WTC11 (cell line): ENCODE results near the gene MAST4. TPM values are rescaled to one million over a fixed set of nuclear protein-coding genes. Genes with fewer than 3 reads are reported as not detected.

Experiments used
- ATAC-seq: fragments of 200-7000 bp; cut with Tn5 transposase; 2 replicates; pipeline ENCODE4 v1.10.0; 2021; ENCODE audit warnings: mild to moderate bottlenecking, moderate library complexity
- CTCF ChIA-PET: fragments of 300-600 bp; sonication (Branson Sonifier 250); formaldehyde crosslinking; loops from one replicate; lab custom pipeline; 2021; ENCODE audit warnings: antibody characterized with exemption; lab: Charles Lee
- POLR2A ChIA-PET: fragments of 350-600 bp; sonication (Branson Sonifier 250); formaldehyde crosslinking; loops from one replicate; lab custom pipeline; 2021; ENCODE audit warnings: antibody characterized with exemption; lab: Charles Lee
- DNase-seq: peaks from one replicate; pipeline ENCODE4 v3.0.0; 2021; ENCODE audit warnings: low spot score
- H3K27ac Mint-ChIP-seq: 2 replicates; pipeline ENCODE4 v1.8.0; 2021; ENCODE audit warnings: mixed read lengths
- H3K27me3 Mint-ChIP-seq: 2 replicates; pipeline ENCODE4 v1.8.0; 2021; ENCODE audit warnings: low read depth, mild to moderate bottlenecking, moderate library complexity, mixed read lengths
- H3K36me3 Mint-ChIP-seq: 2 replicates; pipeline ENCODE4 v1.8.0; 2021; ENCODE audit warnings: mixed read lengths
- H3K4me1 Mint-ChIP-seq: 2 replicates; pipeline ENCODE4 v1.8.0; 2022; ENCODE audit warnings: mixed read lengths
- H3K4me3 Mint-ChIP-seq: 2 replicates; pipeline ENCODE4 v1.8.0; 2021; ENCODE audit warnings: mild to moderate bottlenecking, moderate library complexity, mixed read lengths
- H3K9me3 Mint-ChIP-seq: 2 replicates; pipeline ENCODE4 v1.8.0; 2021; ENCODE audit warnings: mixed read lengths
- CREM ChIP-seq: sonication (generic); formaldehyde crosslinking; IDR thresholded peaks from 2 replicates; pipeline ENCODE4 v1.8.1; 2022; ENCODE audit warnings: mild to moderate bottlenecking, missing genetic modification reagents, moderate library complexity
- CTCF ChIP-seq: fragments of 200-600 bp; IDR thresholded peaks from 2 replicates; pipeline ENCODE4 v1.8.0; 2022; ENCODE audit warnings: antibody characterized with exemption
- ETV6 ChIP-seq: sonication (generic); formaldehyde crosslinking; IDR thresholded peaks from 2 replicates; pipeline ENCODE4 v1.8.1; 2022; ENCODE audit warnings: mild to moderate bottlenecking, missing genetic modification reagents
- JUN ChIP-seq: sonication (generic); formaldehyde crosslinking; IDR thresholded peaks from 2 replicates; pipeline ENCODE4 v1.8.0; 2023; ENCODE audit warnings: mild to moderate bottlenecking, missing genetic modification reagents
- NR3C1 ChIP-seq: sonication (generic); formaldehyde crosslinking; conservative IDR thresholded peaks from 2 replicates; pipeline ENCODE4 v1.8.1; 2023; ENCODE audit warnings: low read depth, mild to moderate bottlenecking, missing genetic modification reagents
- PRDM15 ChIP-seq: sonication (generic); formaldehyde crosslinking; IDR thresholded peaks from 2 replicates; pipeline ENCODE4 v1.8.0; 2022; ENCODE audit warnings: missing genetic modification reagents
- PRRX2 ChIP-seq: fragments of 250-450 bp; sonication (Bioruptor Pico); IDR thresholded peaks from 2 replicates; pipeline ENCODE4 v1.8.0; 2021; ENCODE audit warnings: mild to moderate bottlenecking
- SMAD3 ChIP-seq: sonication (generic); formaldehyde crosslinking; IDR thresholded peaks from 2 replicates; pipeline ENCODE4 v1.8.0; 2022; ENCODE audit warnings: missing genetic modification reagents, mild to moderate bottlenecking, borderline replicate concordance
- ZNF281 ChIP-seq: sonication (generic); formaldehyde crosslinking; IDR thresholded peaks from 2 replicates; pipeline ENCODE4 v1.8.0; 2023; ENCODE audit warnings: mild to moderate bottlenecking, missing genetic modification reagents
- ZNF317 ChIP-seq: sonication (generic); formaldehyde crosslinking; IDR thresholded peaks from 2 replicates; pipeline ENCODE4 v1.8.1; 2023; ENCODE audit warnings: low read depth, mild to moderate bottlenecking, moderate library complexity, missing genetic modification reagents, borderline replicate concordance
- total RNA-seq: library from RNA; stranded (reverse); gene quantifications from 3 replicates; pipeline ENCODE4 v1.2.3, GENCODE V29; 2021
- TF ChIP-seq, protein P1 (sequence below): sonication (generic); formaldehyde crosslinking; IDR thresholded peaks from 2 replicates; pipeline ENCODE4 v1.8.1; 2022; ENCODE audit warnings: mild to moderate bottlenecking, missing genetic modification reagents, moderate library complexity, borderline replicate concordance
- TF ChIP-seq, protein P2 (sequence below): sonication (generic); formaldehyde crosslinking; conservative IDR thresholded peaks from 2 replicates; pipeline ENCODE4 v1.8.1; 2022; ENCODE audit warnings: mild to moderate bottlenecking, missing genetic modification reagents
- TF ChIP-seq, protein P3 (sequence below): sonication (generic); formaldehyde crosslinking; IDR thresholded peaks from 2 replicates; pipeline ENCODE4 v1.8.1; 2022; ENCODE audit warnings: mild to moderate bottlenecking, moderate library complexity, missing genetic modification reagents

MAST4 gene
- total RNA-seq, 1 experiment from 2014 or later: 8.0 TPM

- POLR2A ChIA-PET: interaction anchor here (0.6 kb wide), 1 partner anchor 517 kb away, joined by 3 read pairs; no protein-coding TSS in a partner anchor
- TF ChIP-seq, protein P1, sequence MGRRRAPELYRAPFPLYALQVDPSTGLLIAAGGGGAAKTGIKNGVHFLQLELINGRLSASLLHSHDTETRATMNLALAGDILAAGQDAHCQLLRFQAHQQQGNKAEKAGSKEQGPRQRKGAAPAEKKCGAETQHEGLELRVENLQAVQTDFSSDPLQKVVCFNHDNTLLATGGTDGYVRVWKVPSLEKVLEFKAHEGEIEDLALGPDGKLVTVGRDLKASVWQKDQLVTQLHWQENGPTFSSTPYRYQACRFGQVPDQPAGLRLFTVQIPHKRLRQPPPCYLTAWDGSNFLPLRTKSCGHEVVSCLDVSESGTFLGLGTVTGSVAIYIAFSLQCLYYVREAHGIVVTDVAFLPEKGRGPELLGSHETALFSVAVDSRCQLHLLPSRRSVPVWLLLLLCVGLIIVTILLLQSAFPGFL (CRISPR knock-in tag): no peak
- TF ChIP-seq ZNF317 (no peak), NR3C1 (CRISPR knock-in tag) (0 out of 2 replicates have a peak, but pooled peaks have one; percentile 7), CTCF (peak; percentile 48), ZNF281 (CRISPR knock-in tag) (peak; percentile 32; the same call in 1 of the 2 replicates), JUN (CRISPR knock-in tag) (no peak), PRRX2 (CRISPR knock-in tag) (no peak), ETV6 (CRISPR knock-in tag) (0 out of 2 replicates have a peak, but pooled peaks have one; percentile 68), PRDM15 (CRISPR knock-in tag) (0 out of 2 replicates have a peak, but pooled peaks have one; percentile 7), SMAD3 (CRISPR knock-in tag) (no peak), CREM (CRISPR knock-in tag) (no peak)
- TF ChIP-seq, protein P2, sequence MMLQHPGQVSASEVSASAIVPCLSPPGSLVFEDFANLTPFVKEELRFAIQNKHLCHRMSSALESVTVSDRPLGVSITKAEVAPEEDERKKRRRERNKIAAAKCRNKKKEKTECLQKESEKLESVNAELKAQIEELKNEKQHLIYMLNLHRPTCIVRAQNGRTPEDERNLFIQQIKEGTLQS (CRISPR knock-in tag): no peak
- TF ChIP-seq, protein P3, sequence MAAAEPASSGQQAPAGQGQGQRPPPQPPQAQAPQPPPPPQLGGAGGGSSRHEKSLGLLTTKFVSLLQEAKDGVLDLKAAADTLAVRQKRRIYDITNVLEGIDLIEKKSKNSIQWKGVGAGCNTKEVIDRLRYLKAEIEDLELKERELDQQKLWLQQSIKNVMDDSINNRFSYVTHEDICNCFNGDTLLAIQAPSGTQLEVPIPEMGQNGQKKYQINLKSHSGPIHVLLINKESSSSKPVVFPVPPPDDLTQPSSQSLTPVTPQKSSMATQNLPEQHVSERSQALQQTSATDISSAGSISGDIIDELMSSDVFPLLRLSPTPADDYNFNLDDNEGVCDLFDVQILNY (CRISPR knock-in tag): 0 out of 2 replicates have a peak, but pooled peaks have one; percentile 44
- CTCF ChIA-PET: interaction anchor here (0.6 to 3.1 kb wide), 24 partner anchors 9 to 1092 kb away, joined by 3 to 49 read pairs (median 4); no protein-coding TSS in a partner anchor
- H3K27ac Mint-ChIP-seq: peak overlapping the region; percentile 41
- ATAC-seq (peak; percentile 78), DNase-seq (peak; percentile 88)
- no peaks in the 10 kb centered on the region; the same call in 1 of the 2 replicates for H3K36me3 Mint-ChIP-seq
- H3K4me1 Mint-ChIP-seq: peaks cover 33% of the 10 kb centered on the region
- H3K4me3 Mint-ChIP-seq: peak overlapping the region; percentile 60
- no peaks in the 10 kb centered on the region for H3K27me3 Mint-ChIP-seq
- H3K9me3 Mint-ChIP-seq: no peaks in the 10 kb centered on the region
Observed at GRCh38 chr5:67165526-67166459, 569.6 kb downstream of the MAST4 start.
